Transverse colon (tissue), 4 donors: ENCODE measurements around the gene ZNF550. TPM values are rescaled to one million over a fixed set of nuclear protein-coding genes. Genes with fewer than 3 reads are reported as not detected.
A peak's percentile ranks its signal among the peaks of the same experiment; 100 is the strongest.
"Not testable (repeated sequence)": the region's sequence is repeated elsewhere in the genome, so short reads cannot be mapped to it uniquely, and the experiment has no call there.

Experiments used
- DNase-seq: peaks from one replicate; pipeline ENCODE4 v3.0.0-alpha.2; 2019
- H3K27ac ChIP-seq, 4 donors: fragments of 200-600 bp; sonication (generic); 2 replicates each; pipeline ENCODE4 v1.5.1; 2016 to 2018; ENCODE audit warnings: inconsistent platforms in 4 of 4
- H3K27me3 ChIP-seq: fragments of 200-600 bp; sonication (generic); 2 replicates; pipeline ENCODE4 v1.5.1; 2017; ENCODE audit warnings: inconsistent platforms
- H3K36me3 ChIP-seq, 4 donors: fragments of 200-600 bp; sonication (generic); 2 replicates each; pipeline ENCODE4 v1.5.1; 2017 to 2019; ENCODE audit warnings: inconsistent platforms in 4 of 4
- H3K4me1 ChIP-seq, 4 donors: fragments of 200-600 bp; sonication (generic); 2 replicates each; pipeline ENCODE4 v1.5.1; 2017 to 2020; ENCODE audit warnings: inconsistent platforms in 4 of 4
- H3K4me3 ChIP-seq, 4 donors: fragments of 200-600 bp; sonication (generic); 1 replicate in 1 of 4; 2 replicates in 3 of 4; pipeline versions ENCODE4 v1.5.1 to v1.6.1; 2017 to 2019; ENCODE audit warnings: inconsistent platforms in 4 of 4
- H3K9me3 ChIP-seq, 2 donors: fragments of 200-600 bp; sonication (generic); 2 replicates each; pipeline ENCODE4 v1.5.1; 2017 to 2019; ENCODE audit warnings: inconsistent platforms in 2 of 2
- EP300 ChIP-seq: sonication (generic); formaldehyde crosslinking; IDR thresholded peaks from one replicate; pipeline ENCODE4 v1.6.1; 2017; ENCODE audit warnings: antibody characterized with exemption, low read depth
- POLR2A ChIP-seq: fragments of 450-650 bp; IDR thresholded peaks from one replicate; pipeline ENCODE4 v1.6.1; 2016; ENCODE audit warnings: antibody characterized with exemption, mild to moderate bottlenecking, moderate library complexity
- POLR2AphosphoS5 ChIP-seq, 3 donors: sonication (generic); formaldehyde crosslinking; IDR thresholded peaks; one replicate each; pipeline ENCODE4 v1.6.1; 2016; ENCODE audit warnings: antibody characterized with exemption in 3 of 3
- WGBS, 2 donors: methylation state at CpG; one replicate each; pipeline ENCODE4 v1.1.5; 2018; ENCODE audit warnings: low coverage in 1 of 2; 5-methylcytosine and 5-hydroxymethylcytosine counted together
- in situ Hi-C, 4 donors: fragments of 200-750 bp; cut with MboI; loops; one replicate each; pipeline versions ENCODE4 v1.15.0 to v1.15.1; 2017; ENCODE audit warnings: low sequenced_read_pairs in 3 of 4, low pct_ligation_motif_present in 1 of 4, low pct_unique_long_range_greater_than_20kb in 1 of 4
- intact Hi-C: fragments of 100-400 bp; cut with DNase I; formaldehyde crosslinking; loops from one replicate; pipeline ENCODE4 v1.15.1; 2023; ENCODE audit warnings: low total_unique reads
- total RNA-seq, 4 donors: library from RNA; depleted of rRNA; stranded (reverse); fragments of >200 nt; gene quantifications; one replicate each; pipeline ENCODE4 v1.1.0, GENCODE V29; 2016
- TF ChIP-seq, protein P1 (sequence below), 5 experiments: fragments of 200-600 bp in 3 of 5; fragments of 450-650 bp in 2 of 5; sonication (generic) in 3 of 5; IDR thresholded peaks; 1 replicate in 2 of 5; 2 replicates in 3 of 5; pipeline ENCODE4 v1.5.1; 2016 to 2017; ENCODE audit warnings: antibody characterized with exemption in 5 of 5, inconsistent platforms in 3 of 5, mild to moderate bottlenecking in 2 of 5, moderate library complexity in 1 of 5

The ZNF550 gene
- total RNA-seq, 4 donors from 2014 or later: 3.4 to 41.1 (median 5.5) TPM

DNA sequence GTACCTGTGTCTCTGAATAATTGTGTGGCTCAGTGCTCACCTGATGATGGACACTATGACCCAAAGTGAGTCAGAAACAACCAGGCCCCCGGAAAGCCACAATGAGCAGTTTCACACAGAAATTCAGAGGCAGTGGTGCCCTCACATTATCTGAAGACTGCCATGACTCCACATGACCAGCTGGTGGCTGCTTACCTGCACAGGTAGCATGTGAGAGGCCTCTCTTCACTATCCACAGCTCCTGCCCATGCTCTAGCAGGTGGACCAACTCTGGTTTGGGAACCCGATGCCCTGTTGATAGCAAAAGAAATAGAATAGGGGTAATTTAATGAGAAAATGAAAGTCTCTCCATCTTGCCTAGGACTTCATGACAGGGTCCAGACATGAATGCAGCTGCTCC lies 7.2 kb downstream of the ZNF550 start:
- Histone ChIP-seq H3K4me3 (no peak overlapping the region), H3K36me3 (peaks cover 7 to 86% (median 49%) of the 10 kb centered on the region in 4 donors), H3K27me3 (no peaks in the 10 kb centered on the region), H3K4me1 (no peaks in the 10 kb centered on the region), H3K9me3 (peaks cover 37 to 79% of the 10 kb centered on the region in 2 donors), H3K27ac (no peak overlapping the region)
- in situ Hi-C loops (no loop called here), intact Hi-C loops (no loop called here)
- WGBS, 2 donors: 100% methylated on average over 2 of the region's 2 CpGs; no CpG with 5 or more reads in 1 of the 2 donors
- no peak for TF ChIP-seq POLR2AphosphoS5 (IDR thresholded peaks at IDR 0.05)
- no peak for TF ChIP-seq POLR2A
- TF ChIP-seq EP300: no peak
- TF ChIP-seq, protein P1, sequence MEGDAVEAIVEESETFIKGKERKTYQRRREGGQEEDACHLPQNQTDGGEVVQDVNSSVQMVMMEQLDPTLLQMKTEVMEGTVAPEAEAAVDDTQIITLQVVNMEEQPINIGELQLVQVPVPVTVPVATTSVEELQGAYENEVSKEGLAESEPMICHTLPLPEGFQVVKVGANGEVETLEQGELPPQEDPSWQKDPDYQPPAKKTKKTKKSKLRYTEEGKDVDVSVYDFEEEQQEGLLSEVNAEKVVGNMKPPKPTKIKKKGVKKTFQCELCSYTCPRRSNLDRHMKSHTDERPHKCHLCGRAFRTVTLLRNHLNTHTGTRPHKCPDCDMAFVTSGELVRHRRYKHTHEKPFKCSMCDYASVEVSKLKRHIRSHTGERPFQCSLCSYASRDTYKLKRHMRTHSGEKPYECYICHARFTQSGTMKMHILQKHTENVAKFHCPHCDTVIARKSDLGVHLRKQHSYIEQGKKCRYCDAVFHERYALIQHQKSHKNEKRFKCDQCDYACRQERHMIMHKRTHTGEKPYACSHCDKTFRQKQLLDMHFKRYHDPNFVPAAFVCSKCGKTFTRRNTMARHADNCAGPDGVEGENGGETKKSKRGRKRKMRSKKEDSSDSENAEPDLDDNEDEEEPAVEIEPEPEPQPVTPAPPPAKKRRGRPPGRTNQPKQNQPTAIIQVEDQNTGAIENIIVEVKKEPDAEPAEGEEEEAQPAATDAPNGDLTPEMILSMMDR (IDR thresholded peaks at IDR 0.05): no peak
- no peak for DNase-seq

DNA sequence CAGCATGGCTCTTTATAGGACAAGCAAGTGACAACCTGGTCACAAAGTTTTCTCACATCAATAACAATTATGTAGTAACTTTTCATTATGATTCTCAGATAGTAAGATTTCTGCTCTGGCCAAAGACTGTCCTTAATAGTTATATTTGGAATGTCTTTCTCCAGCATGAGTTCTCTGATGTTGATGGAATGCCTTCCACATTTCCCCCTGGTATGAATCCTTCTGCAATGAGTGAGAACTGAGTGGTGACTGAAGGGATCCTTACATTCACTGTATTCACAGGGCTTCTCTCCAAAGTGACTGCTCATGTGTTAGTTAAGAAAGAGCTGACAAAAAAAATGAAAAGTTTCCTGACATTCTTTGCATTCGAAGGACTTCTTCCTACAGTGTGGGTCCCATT lies 13.2 kb downstream of the ZNF550 start:
- Histone ChIP-seq H3K36me3 (peaks cover 14 to 99% (median 51%) of the 10 kb centered on the region in 4 donors), H3K27me3 (no peaks in the 10 kb centered on the region), H3K27ac (no peak overlapping the region), H3K9me3 (peaks cover 77 to 97% of the 10 kb centered on the region in 2 donors), H3K4me3 (no peak overlapping the region), H3K4me1 (no peaks in the 10 kb centered on the region)
- 100% methylated on average over 1 of the region's 1 CpG for WGBS, 2 donors
- intact Hi-C loops: no loop called here
- in situ Hi-C loops: no loop called here
- TF ChIP-seq POLR2AphosphoS5 (IDR thresholded peaks at IDR 0.05) (no peak), EP300 (no peak), POLR2A (no peak)
- TF ChIP-seq, protein P1 (IDR thresholded peaks at IDR 0.05): no peak
- no peak for DNase-seq

GRCh38 chr19:57537953-57538547 lies 21.6 kb downstream of the ZNF550 start:
- DNase-seq: no peak
- Histone ChIP-seq H3K4me3 (no peak overlapping the region), H3K27ac (no peak overlapping the region), H3K27me3 (no peaks in the 10 kb centered on the region), H3K36me3 (peaks cover 4 to 87% (median 35%) of the 10 kb centered on the region in 4 donors), H3K9me3 (peaks cover 91 to 99% of the 10 kb centered on the region in 2 donors), H3K4me1 (no peaks in the 10 kb centered on the region)
- no peak for TF ChIP-seq EP300
- in situ Hi-C loops: no loop called here
- WGBS, 2 donors: 97 to 98% methylated on average over 5 to 7 of the region's 7 CpGs
- intact Hi-C loops: no loop called here

GRCh38 chr19:57527136-57527881 lies 32.4 kb downstream of the ZNF550 start, which contains the start of gene ZNF549:
Gene ZNF549, plus strand, starts transcription at chr19:57527356. Its CDS starts 218 bp downstream, at chr19:57527574.
- Histone ChIP-seq H3K27me3 (no peaks in the 10 kb centered on the region), H3K9me3 (peaks cover 8 to 26% of the 10 kb centered on the region in 2 donors), H3K4me3 (peak within 1 kb of the TSS; percentile 55 to 74 (median 71)), H3K36me3 (peaks cover 0 to 15% (median 6%) of the 10 kb centered on the region in 4 donors), H3K27ac (peak within 1 kb of the TSS; percentile 74 to 86 (median 83)), H3K4me1 (peaks cover 0 to 13% (median 5%) of the 10 kb centered on the region in 4 donors)
- in situ Hi-C loops: no loop called here
- peak; percentile 28 to 68 (median 64) for TF ChIP-seq POLR2AphosphoS5 (IDR thresholded peaks at IDR 0.05)
- TF ChIP-seq POLR2A: no peak
- TF ChIP-seq, protein P1 (IDR thresholded peaks at IDR 0.05): peak in 2 of 5 experiments; percentile 35 to 39
- TF ChIP-seq EP300: no peak
- WGBS, 2 donors: 4 to 5% methylated on average over 4 to 27 of the region's 64 CpGs
- intact Hi-C loops: no loop called here
- DNase-seq: peak; percentile 89

GRCh38 chr19:57518021-57518420 lies 41.6 kb downstream of the ZNF550 start:
- peaks cover 16% of the 10 kb centered on the region in 2 donors for H3K9me3 ChIP-seq
- H3K4me1 ChIP-seq, intact Hi-C loops, DNase-seq, H3K27ac ChIP-seq, H3K27me3 ChIP-seq, H3K4me3 ChIP-seq, in situ Hi-C loops: not testable (repeated sequence)
- peaks cover 0 to 17% (median 4%) of the 10 kb centered on the region in 4 donors for H3K36me3 ChIP-seq
- WGBS, 2 donors: 83% methylated on average over 4 of the region's 4 CpGs; no CpG with 5 or more reads in 1 of the 2 donors
